Naive thymus-derived CD4-positive, alpha-beta T cell (primary cell): ENCODE results near the gene SBF1. TPM values are rescaled to one million over a fixed set of nuclear protein-coding genes. Genes with fewer than 3 reads are reported as not detected.

Source experiments
- ATAC-seq: fragments of 150-1000 bp; cut with Tn5 transposase; 2 replicates; pipeline ENCODE4 v1.10.0; 2021; ENCODE audit warnings: mild to moderate bottlenecking, moderate library complexity
- CTCF ChIA-PET: fragments of 350-600 bp; sonication (Branson Sonifier 250); formaldehyde crosslinking; loops from one replicate; lab custom pipeline; 2021; ENCODE audit warnings: antibody characterized with exemption; lab: Charles Lee
- POLR2A ChIA-PET: fragments of 350-600 bp; sonication (Branson Sonifier 250); formaldehyde crosslinking; loops from one replicate; lab custom pipeline; 2021; ENCODE audit warnings: antibody characterized with exemption, inconsistent platforms; lab: Charles Lee
- DNase-seq, 9 donors: peaks; one replicate each; pipeline versions ENCODE4 v3.0.0 to v3.0.0-alpha.2; 2020 to 2022; ENCODE audit warnings: mixed read lengths in 1 of 9
- H3K27ac ChIP-seq: one replicate; pipeline ENCODE4 v1.7.0; 2013; ENCODE audit warnings: mild to moderate bottlenecking, low read depth, low read length, moderate library complexity
- H3K27me3 ChIP-seq, 2 donors: one replicate each; pipeline ENCODE4 v1.7.0; 2013; ENCODE audit warnings: low read length in 2 of 2, mild to moderate bottlenecking in 2 of 2, moderate library complexity in 2 of 2; ENCODE audit not compliant: control insufficient read depth in 2 of 2, insufficient read depth in 2 of 2
- H3K36me3 ChIP-seq, 3 experiments: 1 replicate in 2 of 3; 2 replicates in 1 of 3; pipeline ENCODE4 v1.7.0; 2013; ENCODE audit warnings: low read length in 3 of 3, mild to moderate bottlenecking in 3 of 3, moderate library complexity in 1 of 3; ENCODE audit not compliant: insufficient read depth in 3 of 3, control insufficient read depth in 2 of 3
- H3K4me1 ChIP-seq, 2 donors: one replicate each; pipeline ENCODE4 v1.7.0; 2013; ENCODE audit warnings: low read length in 2 of 2, mild to moderate bottlenecking in 2 of 2, moderate library complexity in 1 of 2; ENCODE audit not compliant: control insufficient read depth in 2 of 2, insufficient read depth in 2 of 2
- H3K4me3 ChIP-seq: 2 replicates; pipeline ENCODE4 v1.7.0; 2013; ENCODE audit warnings: mild to moderate bottlenecking, low read length
- H3K9me3 ChIP-seq, 3 experiments: 1 replicate in 2 of 3; 2 replicates in 1 of 3; pipeline ENCODE4 v1.7.0; 2013; ENCODE audit warnings: low read length in 3 of 3; ENCODE audit not compliant: control insufficient read depth in 2 of 3
- H3K27ac Mint-ChIP-seq, 9 donors: one replicate each; pipeline ENCODE4 v1.8.0; 2020 to 2022; ENCODE audit warnings: mixed read lengths in 9 of 9, mild to moderate bottlenecking in 8 of 9, moderate library complexity in 5 of 9, inconsistent platforms in 2 of 9
- H3K27me3 Mint-ChIP-seq, 5 donors: one replicate each; pipeline ENCODE4 v1.8.0; 2021 to 2022; ENCODE audit warnings: mixed read lengths in 5 of 5, mild to moderate bottlenecking in 1 of 5
- H3K36me3 Mint-ChIP-seq, 5 donors: one replicate each; pipeline ENCODE4 v1.8.0; 2020 to 2022; ENCODE audit warnings: mixed read lengths in 5 of 5, mild to moderate bottlenecking in 3 of 5, inconsistent platforms in 1 of 5
- H3K4me1 Mint-ChIP-seq, 7 donors: one replicate each; pipeline ENCODE4 v1.8.0; 2020 to 2022; ENCODE audit warnings: mixed read lengths in 7 of 7, mild to moderate bottlenecking in 3 of 7, inconsistent platforms in 1 of 7
- H3K4me3 Mint-ChIP-seq, 10 donors: one replicate each; pipeline ENCODE4 v1.8.0; 2020 to 2022; ENCODE audit warnings: mild to moderate bottlenecking in 10 of 10, mixed read lengths in 10 of 10, moderate library complexity in 6 of 10, inconsistent platforms in 2 of 10
- H3K9me3 Mint-ChIP-seq, 11 donors: one replicate each; pipeline ENCODE4 v1.8.0; 2020 to 2022; ENCODE audit warnings: mixed read lengths in 11 of 11, mild to moderate bottlenecking in 4 of 11, inconsistent platforms in 1 of 11, moderate library complexity in 1 of 11
- intact Hi-C, 2 donors: fragments of 100-400 bp; cut with micrococcal nuclease; formaldehyde crosslinking; loops; one replicate each; pipeline ENCODE4 v1.15.1; 2023
- polyA plus RNA-seq, 2 donors: library from polyadenylated mRNA; unstranded; fragments of 300-500 nt; fragmentation: Illumina TruSeq; gene quantifications; one replicate each; pipeline ENCODE4 v1.2.3, GENCODE V29; 2021
- total RNA-seq, 6 experiments: library from RNA in 5 of 6; stranded (reverse) in 5 of 6; gene quantifications; 1 replicate in 5 of 6; 2 replicates in 1 of 6; pipeline ENCODE4 v1.2.3 and lab custom pipeline; 2021 to 2026

The SBF1 gene
- total and polyA plus RNA-seq, 7 experiments from 2014 or later, result 15.2 to 209 (median 170) TPM

- intact Hi-C loops, result no loop called here
- H3K4me3 Mint-ChIP-seq, result peak overlapping the region in 2 of 10 donors; percentile 98 to 100
- Histone ChIP-seq H3K27ac (peak overlapping the region; percentile 90), H3K27me3 (no peaks in the 10 kb centered on the region), H3K36me3 (peaks cover 9 to 60% (median 22%) of the 10 kb centered on the region in 3 experiments), H3K4me3 (no peak overlapping the region), H3K4me1 (peaks cover 43 to 48% of the 10 kb centered on the region in 2 donors), H3K9me3 (no peaks in the 10 kb centered on the region)
- H3K27me3 Mint-ChIP-seq, result no peaks in the 10 kb centered on the region
- no peak for ATAC-seq
- DNase-seq, result no peak
- no peaks in the 10 kb centered on the region for H3K9me3 Mint-ChIP-seq
- ChIA-PET POLR2A (interaction anchor here (1.3 to 3.6 kb wide), 7 partner anchors 10 to 153 kb away, joined by 4 to 19 read pairs (median 7); partner anchors contain the start of genes ADM2 and SCO2), CTCF (interaction anchor here (0.8 to 4.0 kb wide), 6 partner anchors 8 to 152 kb away, joined by 3 to 18 read pairs (median 4); partner anchors contain the start of gene SCO2)
- H3K4me1 Mint-ChIP-seq, result peaks cover 33 to 55% (median 51%) of the 10 kb centered on the region in 7 donors
- H3K27ac Mint-ChIP-seq, result peak overlapping the region; percentile 88 to 99 (median 93)
- peaks cover 0 to 15% (median 7%) of the 10 kb centered on the region in 5 donors for H3K36me3 Mint-ChIP-seq
Observed at GRCh38 chr22:50467773-50468440, 6.9 kb downstream of the SBF1 start.

GRCh38 chr22:50467341-50467740 lies 7.5 kb downstream of the SBF1 start:
- no peak overlapping the region for H3K4me3 ChIP-seq
- ATAC-seq, result no peak
- Mint-ChIP-seq H3K9me3 (no peaks in the 10 kb centered on the region), H3K27ac (peak overlapping the region in 7 of 9 donors; percentile 51 to 91 (median 83)), H3K36me3 (peaks cover 0 to 16% (median 7%) of the 10 kb centered on the region in 5 donors), H3K4me1 (peaks cover 30 to 51% (median 46%) of the 10 kb centered on the region in 7 donors), H3K4me3 (peak overlapping the region in 2 of 10 donors; percentile 64), H3K27me3 (no peaks in the 10 kb centered on the region)
- intact Hi-C loops, result no loop called here
- POLR2A ChIA-PET, result interaction anchor here (1.9 to 2.0 kb wide), 2 partner anchors 10 to 14 kb away, joined by 6 to 8 read pairs; partner anchors contain the start of gene ADM2
- H3K27ac ChIP-seq, result no peak overlapping the region
- CTCF ChIA-PET, result interaction anchor here (0.9 to 1.8 kb wide), 2 partner anchors 8 to 16 kb away, joined by 3 to 6 read pairs; no protein-coding TSS in a partner anchor
- no peaks in the 10 kb centered on the region for H3K27me3 ChIP-seq
- peaks cover 9 to 66% (median 22%) of the 10 kb centered on the region in 3 experiments for H3K36me3 ChIP-seq
- no peak for DNase-seq
- H3K4me1 ChIP-seq, result peaks cover 37 to 42% of the 10 kb centered on the region in 2 donors
- no peaks in the 10 kb centered on the region for H3K9me3 ChIP-seq

GRCh38 chr22:50465066-50465930 lies 9.5 kb downstream of the SBF1 start:
- ChIA-PET CTCF (interaction anchor here (2.4 kb wide), 1 partner anchor 33 kb away, joined by 6 read pairs; no protein-coding TSS in a partner anchor), POLR2A (interaction anchor here (0.7 to 1.3 kb wide), 2 partner anchors 33 to 60 kb away, joined by 3 to 4 read pairs; partner anchors contain the start of gene SCO2)
- DNase-seq, result no peak
- Histone ChIP-seq H3K27ac (no peak overlapping the region), H3K27me3 (no peaks in the 10 kb centered on the region), H3K4me3 (no peak overlapping the region), H3K9me3 (no peaks in the 10 kb centered on the region), H3K4me1 (peaks cover 17 to 22% of the 10 kb centered on the region in 2 donors), H3K36me3 (peaks cover 9 to 86% (median 29%) of the 10 kb centered on the region in 3 experiments)
- peaks cover 0 to 23% (median 9%) of the 10 kb centered on the region in 5 donors for H3K36me3 Mint-ChIP-seq
- H3K27ac Mint-ChIP-seq, result no peak overlapping the region
- no peak for ATAC-seq
- H3K9me3 Mint-ChIP-seq, result no peaks in the 10 kb centered on the region
- no peaks in the 10 kb centered on the region for H3K27me3 Mint-ChIP-seq
- intact Hi-C loops, result no loop called here
- peaks cover 12 to 33% (median 26%) of the 10 kb centered on the region in 7 donors for H3K4me1 Mint-ChIP-seq
- no peak overlapping the region for H3K4me3 Mint-ChIP-seq

- intact Hi-C loops, result no loop called here
- CTCF ChIA-PET, result interaction anchor here (2.4 kb wide), 1 partner anchor 33 kb away, joined by 6 read pairs; no protein-coding TSS in a partner anchor
- POLR2A ChIA-PET, result interaction anchor here (1.2 kb wide), 1 partner anchor 61 kb away, joined by 3 read pairs; the partner anchor contains the start of gene SCO2
- no peak overlapping the region for H3K4me3 ChIP-seq
- Mint-ChIP-seq H3K9me3 (no peaks in the 10 kb centered on the region), H3K36me3 (peaks cover 0 to 25% (median 9%) of the 10 kb centered on the region in 5 donors), H3K27me3 (no peaks in the 10 kb centered on the region), H3K4me3 (no peak overlapping the region), H3K4me1 (peaks cover 9 to 25% (median 17%) of the 10 kb centered on the region in 7 donors), H3K27ac (no peak overlapping the region)
- ATAC-seq (no peak), DNase-seq (no peak)
- peaks cover 9 to 95% (median 29%) of the 10 kb centered on the region in 3 experiments for H3K36me3 ChIP-seq
- H3K27ac ChIP-seq, result no peak overlapping the region
- no peaks in the 10 kb centered on the region for H3K9me3 ChIP-seq
- peaks cover 11 to 15% of the 10 kb centered on the region in 2 donors for H3K4me1 ChIP-seq
- no peaks in the 10 kb centered on the region for H3K27me3 ChIP-seq
Observed at GRCh38 chr22:50464451-50464850, 10.4 kb downstream of the SBF1 start.

GRCh38 chr22:50463188-50463900 lies 11.5 kb downstream of the SBF1 start:
- Histone ChIP-seq H3K4me3 (no peak overlapping the region), H3K27ac (no peak overlapping the region), H3K36me3 (peaks cover 9 to 99% (median 29%) of the 10 kb centered on the region in 3 experiments), H3K27me3 (no peaks in the 10 kb centered on the region), H3K4me1 (peaks cover 0 to 4% of the 10 kb centered on the region in 2 donors), H3K9me3 (no peaks in the 10 kb centered on the region)
- intact Hi-C loops, result no loop called here
- ChIA-PET CTCF (interaction anchor here (1.0 kb wide), 1 partner anchor 158 kb away, joined by 4 read pairs; no protein-coding TSS in a partner anchor), POLR2A (interaction anchor here (1.2 kb wide), 1 partner anchor 63 kb away, joined by 3 read pairs; the partner anchor contains the start of gene SCO2)
- Mint-ChIP-seq H3K4me1 (peaks cover 3 to 14% (median 7%) of the 10 kb centered on the region in 7 donors), H3K27me3 (no peaks in the 10 kb centered on the region), H3K9me3 (no peaks in the 10 kb centered on the region), H3K36me3 (peaks cover 0 to 28% (median 12%) of the 10 kb centered on the region in 5 donors), H3K4me3 (no peak overlapping the region), H3K27ac (peak overlapping the region in 2 of 9 donors; percentile 33 to 64)
- DNase-seq (no peak), ATAC-seq (no peak)
